Cortex of kidney (tissue), 1 donor: ENCODE results near the gene PBXIP1.
"Not testable (repeated sequence)": the region's sequence is repeated elsewhere in the genome, so short reads cannot be mapped to it uniquely, and the experiment has no call there.

Source experiments
- DNase-seq: peaks from one replicate; lab custom pipeline; 2025; lab: John Stamatoyannopoulos, UW

The PBXIP1 gene

DNA sequence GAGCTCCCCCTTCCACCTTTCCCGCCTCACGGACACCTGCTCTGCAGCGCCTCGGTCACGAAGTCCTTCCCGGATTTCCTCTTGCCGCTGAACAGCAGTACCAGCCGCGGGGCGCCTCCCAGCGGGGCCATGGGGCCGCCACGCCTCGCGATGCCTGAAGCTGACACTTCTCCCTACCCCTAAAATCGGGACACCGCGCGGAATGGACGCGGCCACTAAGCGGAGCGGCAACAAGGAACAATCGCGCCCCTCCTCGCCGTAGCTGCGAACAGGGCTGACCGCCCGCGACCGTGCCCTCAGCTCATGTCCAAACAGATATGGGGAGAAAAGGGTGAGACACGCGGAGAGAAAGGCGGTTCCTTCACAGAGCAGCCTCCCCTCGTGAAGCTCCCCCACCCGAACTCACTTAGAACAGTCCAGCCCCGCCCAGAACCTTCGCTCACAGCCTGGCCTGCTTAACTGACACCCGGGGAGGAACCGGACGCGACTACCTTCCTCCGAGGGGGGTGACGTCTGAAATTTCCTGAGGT is 19.3 kb downstream of the PBXIP1 start, which contains the start of gene PMVK:
Gene PMVK, minus strand, starts transcription at position 165 of the 530 bp plus-strand sequence. Its CDS starts 34 bp downstream, at position 131.
- DNase-seq = peak; percentile 53

DNA sequence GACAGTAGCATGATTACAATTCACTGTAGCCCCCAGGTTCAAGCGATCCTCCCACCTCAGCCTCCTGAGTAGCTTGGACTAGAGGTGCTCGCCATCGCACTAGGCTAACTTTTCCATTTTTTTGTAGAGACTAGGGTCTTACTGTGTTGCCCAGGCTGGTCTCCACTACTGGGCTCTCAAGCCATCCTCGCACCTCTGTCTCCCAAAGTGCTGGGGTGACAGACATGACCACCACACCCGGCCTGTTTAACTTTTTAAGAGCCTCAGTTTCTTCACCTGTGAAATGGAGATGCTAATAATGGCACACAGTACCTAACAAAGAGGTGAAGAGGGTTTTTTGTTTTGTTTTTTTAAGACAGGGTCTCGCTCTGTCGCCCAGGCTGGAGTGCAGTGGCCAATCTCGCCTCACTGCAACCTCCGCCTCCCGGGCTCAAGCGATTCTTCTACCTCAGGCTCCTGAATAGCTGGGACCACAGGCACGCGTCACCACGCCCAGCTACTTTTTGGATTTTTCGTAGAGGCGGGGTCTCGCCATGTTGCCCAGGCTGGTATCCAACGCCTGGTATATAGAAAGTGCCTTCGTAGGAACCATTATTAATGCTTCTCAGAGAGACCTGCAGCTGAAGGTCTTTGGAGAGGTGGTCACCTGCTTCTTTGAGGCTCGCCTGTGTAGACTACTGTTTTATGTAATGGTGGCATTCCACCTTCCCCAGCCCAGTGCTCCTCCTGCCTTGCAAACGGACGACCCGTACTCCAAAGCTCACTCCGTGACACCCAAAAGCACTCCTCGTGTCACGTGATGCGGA is 19.9 kb downstream of the PBXIP1 start:
- DNase-seq = no peak

DNA sequence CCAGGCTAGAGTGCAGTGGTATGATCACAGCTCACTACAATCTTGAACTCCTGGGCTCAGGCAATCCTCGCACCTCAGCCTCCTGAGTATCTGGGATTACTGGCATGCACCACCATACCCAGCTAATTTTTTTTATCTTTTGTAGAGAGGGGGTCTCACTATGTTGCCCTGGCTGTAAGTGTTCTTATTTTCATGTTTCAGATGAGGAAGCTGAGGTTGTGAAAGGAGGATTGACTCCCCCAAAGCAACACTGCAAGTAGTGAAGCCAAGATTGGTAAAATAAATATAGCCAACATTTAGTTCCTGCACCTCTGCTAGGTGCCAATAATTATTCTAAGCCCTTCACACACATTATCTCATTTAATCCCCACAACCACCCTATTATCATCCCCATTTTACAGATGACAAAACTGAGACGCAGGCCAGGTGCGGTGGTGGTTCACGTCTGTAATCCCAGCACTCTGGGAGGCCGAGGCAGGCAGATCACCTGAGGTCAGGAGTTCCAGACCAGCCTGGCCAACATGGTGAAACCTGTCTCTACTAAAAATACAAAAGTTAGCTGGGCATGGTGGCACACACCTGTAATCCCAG is 21.4 kb downstream of the PBXIP1 start:
- no peak for DNase-seq

GRCh38 chr1:154931940-154932487 is 23.9 kb downstream of the PBXIP1 start:
- no peak for DNase-seq

- no peak for DNase-seq
Measured at GRCh38 chr1:154926201-154926600, 29.7 kb downstream of the PBXIP1 start.

GRCh38 chr1:154925335-154926170 is 30.3 kb downstream of the PBXIP1 start:
- DNase-seq = no peak

- no peak for DNase-seq
Measured at GRCh38 chr1:154923695-154924094, 32.2 kb downstream of the PBXIP1 start.

- DNase-seq = no peak
Measured at GRCh38 chr1:154913273-154913672, 42.6 kb downstream of the PBXIP1 start.

- no peak for DNase-seq
Measured at GRCh38 chr1:154912755-154913154, 43.1 kb downstream of the PBXIP1 start.

GRCh38 chr1:154911691-154912550 is 44.0 kb downstream of the PBXIP1 start:
- no peak for DNase-seq

GRCh38 chr1:154910851-154911250 is 45.0 kb downstream of the PBXIP1 start:
- DNase-seq = no peak

DNA sequence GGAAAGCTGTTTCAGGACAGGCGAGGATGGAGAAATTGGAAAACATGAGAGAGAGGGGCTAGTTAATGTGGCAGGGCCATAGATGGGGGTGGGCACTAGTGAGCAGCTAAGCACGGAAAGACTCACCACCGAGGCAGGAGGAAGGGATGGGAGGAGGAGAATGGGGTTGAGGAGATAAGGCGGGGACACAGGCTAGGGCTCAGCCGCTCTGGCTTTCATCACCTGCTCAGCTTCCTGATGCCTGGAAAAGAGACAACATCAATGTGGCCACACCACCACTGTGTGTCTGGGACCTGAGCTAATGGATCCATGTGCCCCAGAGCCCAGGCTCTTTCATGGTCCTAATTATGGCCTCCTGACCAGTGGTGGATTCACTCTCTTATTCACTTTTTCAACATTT is 47.0 kb downstream of the PBXIP1 start:
- no peak for DNase-seq

DNA sequence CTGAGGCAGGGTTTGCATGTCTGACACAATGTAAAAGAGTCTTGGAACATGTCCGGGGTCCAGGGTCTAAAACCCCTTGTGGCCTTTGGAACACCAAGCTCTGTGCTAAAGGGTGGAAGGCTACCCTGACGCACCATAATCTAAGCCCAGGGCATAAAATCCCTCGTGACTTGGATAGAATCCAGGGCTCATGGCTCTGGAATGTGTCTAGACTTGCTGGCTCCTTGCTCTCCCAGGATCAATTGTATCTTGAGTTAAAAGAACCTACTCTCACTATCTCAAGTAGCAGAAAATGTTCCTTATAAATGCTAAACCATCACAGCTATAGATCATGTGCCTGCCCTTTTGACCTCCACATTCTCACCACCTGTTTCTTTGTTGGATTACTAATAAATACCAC is 47.8 kb downstream of the PBXIP1 start:
- not testable (repeated sequence) for DNase-seq

GRCh38 chr1:154906621-154907081 is 49.2 kb downstream of the PBXIP1 start:
- DNase-seq = no peak

- DNase-seq = no peak
Measured at GRCh38 chr1:154902938-154903566, 52.8 kb downstream of the PBXIP1 start.

GRCh38 chr1:154901591-154901990 is 54.3 kb downstream of the PBXIP1 start:
- no peak for DNase-seq

DNA sequence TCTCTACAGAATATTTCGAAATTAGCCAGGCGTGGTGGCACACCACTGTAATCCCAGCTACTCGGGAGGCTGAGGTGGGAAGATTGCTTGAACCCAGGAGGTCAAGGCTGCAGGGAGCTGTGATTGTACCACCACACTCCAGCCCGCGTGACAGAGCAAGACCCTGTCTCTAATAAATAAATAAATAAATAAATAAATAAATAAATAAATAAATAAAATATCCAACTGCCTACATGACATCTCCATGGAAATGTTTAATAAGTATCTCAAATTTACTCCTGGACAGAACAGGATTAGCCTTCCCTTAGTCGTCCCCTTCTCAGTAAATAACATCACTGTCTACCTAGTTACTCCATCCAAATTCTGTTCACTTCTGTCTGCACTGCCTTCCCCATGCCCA is 56.9 kb downstream of the PBXIP1 start:
- no peak for DNase-seq

DNA sequence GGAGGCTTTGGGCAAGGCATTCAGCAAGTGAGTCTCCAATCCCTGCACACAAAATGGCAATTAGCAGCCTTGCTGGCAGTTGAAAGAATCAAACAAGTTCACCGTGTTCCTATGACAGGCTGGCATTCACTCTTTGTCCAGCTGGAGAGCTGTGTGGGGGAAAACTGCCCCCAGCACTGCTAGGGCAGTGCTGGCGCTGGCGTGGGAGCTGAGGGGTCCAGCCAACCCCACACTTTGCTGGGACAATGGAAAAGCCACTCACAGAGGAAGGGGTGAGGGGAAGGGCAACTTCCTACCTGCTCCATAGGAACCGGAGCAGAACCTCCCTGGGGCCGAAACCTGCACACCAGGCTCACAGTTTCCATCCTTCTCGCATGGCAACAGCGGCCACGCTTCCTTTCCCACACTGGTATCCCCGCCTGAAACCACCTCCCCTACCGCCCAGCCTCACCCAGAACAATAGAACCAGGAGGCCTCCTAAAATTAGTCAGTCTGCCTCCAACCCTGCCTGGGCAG is 59.1 kb downstream of the PBXIP1 start:
- DNase-seq = no peak

DNA sequence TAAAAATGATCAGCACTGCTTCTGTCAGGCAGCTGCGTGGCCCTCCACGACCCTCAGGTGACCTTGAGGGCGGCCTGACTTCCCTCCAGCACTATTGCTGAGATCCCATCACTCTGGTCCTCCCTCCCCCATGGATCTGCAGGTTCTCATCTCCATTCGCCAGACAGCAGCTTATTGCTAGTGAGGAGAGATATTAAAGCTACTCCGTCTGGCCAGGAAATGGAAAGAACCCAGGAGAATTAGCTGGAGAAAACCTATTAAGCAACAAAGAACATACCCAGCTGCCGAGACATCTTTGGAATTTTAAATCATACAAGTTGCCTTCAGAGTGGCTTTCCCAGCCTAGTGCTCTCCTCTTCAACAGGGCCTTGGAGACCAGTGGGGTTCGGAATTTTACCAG is 60.1 kb downstream of the PBXIP1 start:
- DNase-seq = no peak
